ENCODE results near the gene APLNR. TPM values are rescaled to one million over a fixed set of nuclear protein-coding genes. Genes with fewer than 3 reads are reported as not detected.

APLNR gene
- total and polyA plus RNA-seq, 2 donors (not counting 3 experiments of a cell fraction or from before 2014, with no cell fraction given): 0.04 to 0.38 TPM

GRCh38 chr11:57200917-57201316 is 36.1 kb downstream of the APLNR start:
- Histone ChIP-seq H3K79me2 (ENCODE audit: control insufficient read depth, insufficient read depth, low read length) (no peaks in the 10 kb centered on the region), H3K27me3 (ENCODE audit: control insufficient read depth in 2 of 2, insufficient read depth in 2 of 2, low read length in 2 of 2) (peaks cover 2 to 6% of the 10 kb centered on the region in 2 experiments), H3K4me2 (ENCODE audit: insufficient read depth, low read length) (no peak overlapping the region), H3K4me1 (ENCODE audit: control insufficient read depth, extremely low read depth, insufficient read depth, low read length) (peaks cover 7% of the 10 kb centered on the region), H3K27ac (ENCODE audit: insufficient read depth, low read depth, low read length) (no peak overlapping the region), H2AFZ (ENCODE audit: low read depth, low read length) (no peak overlapping the region), H3K9me1 (replicated peaks; ENCODE audit: control insufficient read depth, extremely low read depth, insufficient read depth, low read length) (no peaks in the 10 kb centered on the region), H3K4me3 (replicated peaks in 1 of 3; ENCODE audit: insufficient read depth in 1 of 3, low read depth in 1 of 3, low read length in 3 of 3) (no peak overlapping the region), H4K20me1 (replicated peaks; ENCODE audit: control insufficient read depth, extremely low read depth, insufficient read depth, low read length) (no peaks in the 10 kb centered on the region), H3K9ac (replicated peaks; ENCODE audit: extremely low read depth, insufficient read depth, low read length) (no peak overlapping the region), H3K9me3 (replicated peaks; ENCODE audit: control insufficient read depth, insufficient read depth, low read length) (no peaks in the 10 kb centered on the region), H3K36me3 (ENCODE audit: control insufficient read depth in 2 of 2, extremely low read depth in 1 of 2, insufficient read depth in 2 of 2, low read length in 2 of 2) (no peaks in the 10 kb centered on the region)
- intact Hi-C loops (cut with micrococcal nuclease) (no loop called here), dilution Hi-C loops (cut with MboI; ENCODE audit: extremely low pct_ligation_motif_present, low sequenced_read_pairs) (no loop called here)
- FAIRE-seq: no peak
- TF ChIP-seq GATA2 (IDR thresholded peaks at IDR 0.05; ENCODE audit: insufficient read depth, insufficient read length, low read depth, low read length): no peak
- no peak for TF ChIP-seq EZH2 (IDR thresholded peaks at IDR 0.05; ENCODE audit: borderline replicate concordance, low read depth, low read length, severe bottlenecking)
- no peak for TF ChIP-seq MAX (IDR thresholded peaks at IDR 0.05; ENCODE audit: insufficient read depth, insufficient read length)
- no TSS peak for BruUV-seq (replicated peaks)
- CTCF ChIA-PET: no interaction called here
- no peak for DNase-seq (ENCODE audit: low read depth, low spot score)
- POLR2A ChIA-PET: no interaction called here

GRCh38 chr11:57199330-57199729 is 37.7 kb downstream of the APLNR start:
- DNase-seq (ENCODE audit: low read depth, low spot score) (no peak), FAIRE-seq (no peak)
- Histone ChIP-seq H2AFZ (ENCODE audit: low read depth, low read length) (no peak overlapping the region), H3K4me3 (replicated peaks in 1 of 3; ENCODE audit: insufficient read depth in 1 of 3, low read depth in 1 of 3, low read length in 3 of 3) (no peak overlapping the region), H3K9me1 (replicated peaks; ENCODE audit: control insufficient read depth, extremely low read depth, insufficient read depth, low read length) (no peaks in the 10 kb centered on the region), H3K4me1 (ENCODE audit: control insufficient read depth, extremely low read depth, insufficient read depth, low read length) (peaks cover 7% of the 10 kb centered on the region), H3K9me3 (replicated peaks; ENCODE audit: control insufficient read depth, insufficient read depth, low read length) (no peaks in the 10 kb centered on the region), H3K9ac (replicated peaks; ENCODE audit: extremely low read depth, insufficient read depth, low read length) (no peak overlapping the region), H3K27ac (ENCODE audit: insufficient read depth, low read depth, low read length) (no peak overlapping the region), H3K27me3 (ENCODE audit: control insufficient read depth in 2 of 2, insufficient read depth in 2 of 2, low read length in 2 of 2) (peaks cover 2 to 4% of the 10 kb centered on the region in 2 experiments), H3K36me3 (ENCODE audit: control insufficient read depth in 2 of 2, extremely low read depth in 1 of 2, insufficient read depth in 2 of 2, low read length in 2 of 2) (no peaks in the 10 kb centered on the region), H3K79me2 (ENCODE audit: control insufficient read depth, insufficient read depth, low read length) (no peaks in the 10 kb centered on the region), H4K20me1 (replicated peaks; ENCODE audit: control insufficient read depth, extremely low read depth, insufficient read depth, low read length) (no peaks in the 10 kb centered on the region), H3K4me2 (ENCODE audit: insufficient read depth, low read length) (no peak overlapping the region)
- dilution Hi-C loops (cut with MboI; ENCODE audit: extremely low pct_ligation_motif_present, low sequenced_read_pairs): no loop called here
- intact Hi-C loops (cut with micrococcal nuclease): no loop called here
- CTCF ChIA-PET: interaction anchor here (3.9 kb wide), 1 partner anchor 50 kb away, joined by 16 read pairs; no protein-coding TSS in a partner anchor
- POLR2A ChIA-PET: no interaction called here
- BruUV-seq (replicated peaks): no TSS peak
- no peak for TF ChIP-seq MYC (IDR thresholded peaks at IDR 0.05; ENCODE audit: low read depth, low read length)
- no peak for TF ChIP-seq CTCF (IDR thresholded peaks at IDR 0.05; ENCODE audit: extremely low read depth in 1 of 2, insufficient read depth in 1 of 2, low read depth in 1 of 2, low read length in 2 of 2)
- no peak for TF ChIP-seq POLR2AphosphoS5 (IDR thresholded peaks at IDR 0.05; ENCODE audit: insufficient read depth, low read depth, low read length)
- TF ChIP-seq JUN (IDR thresholded peaks at IDR 0.05; ENCODE audit: borderline replicate concordance, insufficient read depth, insufficient read length, low read depth): no peak
- TF ChIP-seq MAX (IDR thresholded peaks at IDR 0.05; ENCODE audit: insufficient read depth, insufficient read length): no peak
- TF ChIP-seq EZH2 (IDR thresholded peaks at IDR 0.05; ENCODE audit: borderline replicate concordance, low read depth, low read length, severe bottlenecking): no peak
- no peak for TF ChIP-seq POLR2A (IDR thresholded peaks at IDR 0.05; ENCODE audit: low read depth, low read length)
- TF ChIP-seq GATA2 (IDR thresholded peaks at IDR 0.05; ENCODE audit: insufficient read depth, insufficient read length, low read depth, low read length): no peak
- TF ChIP-seq FOS (IDR thresholded peaks at IDR 0.05; ENCODE audit: borderline replicate concordance, insufficient read depth, low read length): no peak
